Measurements from ENCODE around the gene KDR. TPM values are rescaled to one million over a fixed set of nuclear protein-coding genes. Genes with fewer than 3 reads are reported as not detected.

The KDR gene
- total and polyA plus RNA-seq, 9 of the 15 experiments (the other 6 are each of a cell fraction or from before 2014, with no cell fraction given): 0.13 TPM; not detected in 8

DNA sequence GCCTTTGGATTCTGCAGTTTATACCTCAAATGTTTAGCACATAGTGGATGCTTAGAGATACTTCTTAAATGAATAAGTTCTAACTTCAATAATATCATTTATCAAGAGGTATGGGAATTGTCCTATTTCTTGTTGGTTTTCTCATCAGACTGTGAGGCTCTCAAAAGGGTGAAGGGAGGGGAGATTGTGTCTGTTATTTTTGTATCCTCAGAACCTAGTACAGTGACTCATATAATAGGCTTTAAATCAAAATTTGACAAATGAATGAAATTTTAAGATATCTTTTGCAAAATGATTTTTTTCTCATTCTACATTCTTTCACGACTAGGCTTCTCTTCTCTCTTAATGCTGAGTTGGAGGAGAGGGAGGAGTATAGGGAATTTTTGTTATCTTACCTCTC lies 89.5 kb downstream of the KDR start:
- Histone ChIP-seq H2AFZ (ENCODE audit: low read depth, low read length) (no peak overlapping the region), H3K9me3 (replicated peaks; ENCODE audit: control insufficient read depth, insufficient read depth, low read depth, low read length) (no peaks in the 10 kb centered on the region), H3K4me3 (no peak overlapping the region), H3K79me2 (ENCODE audit: control insufficient read depth, insufficient read depth, low read length) (no peaks in the 10 kb centered on the region), H3K9me1 (ENCODE audit: control insufficient read depth, insufficient read depth, low read length) (no peaks in the 10 kb centered on the region), H3K4me1 (replicated peaks in 1 of 2; ENCODE audit: control insufficient read depth in 2 of 2, insufficient read depth in 2 of 2, low read length in 2 of 2) (peaks cover 0 to 2% of the 10 kb centered on the region in 2 experiments; a peak in 1 of 5 replicates), H3K36me3 (ENCODE audit: control insufficient read depth, insufficient read depth, low read length) (no peaks in the 10 kb centered on the region), H3K27ac (ENCODE audit: extremely low read depth, low read depth, low read length) (no peak overlapping the region), H3K27me3 (ENCODE audit: control insufficient read depth in 2 of 2, insufficient read depth in 2 of 2, low read length in 2 of 2) (peaks cover 0 to 2% of the 10 kb centered on the region in 2 experiments; a peak in 1 of 5 replicates), H4K20me1 (replicated peaks; ENCODE audit: control insufficient read depth, insufficient read depth, low read length) (no peaks in the 10 kb centered on the region), H3K4me2 (ENCODE audit: insufficient read depth, low read length) (no peak overlapping the region), H3K9ac (ENCODE audit: insufficient read depth in 1 of 2, low read depth in 2 of 2, low read length in 2 of 2) (no peak overlapping the region)
- intact Hi-C loops (cut with micrococcal nuclease) (no loop called here), in situ Hi-C loops (cut with MboI) (no loop called here)
- WGBS (ENCODE audit: insufficient coverage, low coverage, missing lambda C conversion rate): 8% methylated on average over 1 of the region's 1 CpG
- no peak for FAIRE-seq
- no peak for DNase-seq (ENCODE audit: extremely low read depth in 1 of 4, low spot score in 3 of 4)
- CTCF ChIA-PET (ENCODE audit: low intra/inter-chr PET ratio): no interaction called here
- no peak for ATAC-seq
- TF ChIP-seq U2AF2 (optimal IDR thresholded peaks at IDR 0.05; ENCODE audit: low read depth, low read length): no peak
- no peak for TF ChIP-seq GTF2F1 (IDR thresholded peaks at IDR 0.05; ENCODE audit: low read depth, low read length)
- TF ChIP-seq CBFA2T3 (IDR thresholded peaks at IDR 0.05): no peak
- TF ChIP-seq NR2C1 (IDR thresholded peaks at IDR 0.05): no peak
- TF ChIP-seq NR2C1 (tag; IDR thresholded peaks at IDR 0.05): no peak
- no peak for TF ChIP-seq MXD1 (CRISPR knock-in tag; IDR thresholded peaks at IDR 0.05; ENCODE audit: borderline replicate concordance, poor library complexity, severe bottlenecking)
- TF ChIP-seq STAT5B (CRISPR knock-in tag; IDR thresholded peaks at IDR 0.05): no peak
- TF ChIP-seq, protein P1, sequence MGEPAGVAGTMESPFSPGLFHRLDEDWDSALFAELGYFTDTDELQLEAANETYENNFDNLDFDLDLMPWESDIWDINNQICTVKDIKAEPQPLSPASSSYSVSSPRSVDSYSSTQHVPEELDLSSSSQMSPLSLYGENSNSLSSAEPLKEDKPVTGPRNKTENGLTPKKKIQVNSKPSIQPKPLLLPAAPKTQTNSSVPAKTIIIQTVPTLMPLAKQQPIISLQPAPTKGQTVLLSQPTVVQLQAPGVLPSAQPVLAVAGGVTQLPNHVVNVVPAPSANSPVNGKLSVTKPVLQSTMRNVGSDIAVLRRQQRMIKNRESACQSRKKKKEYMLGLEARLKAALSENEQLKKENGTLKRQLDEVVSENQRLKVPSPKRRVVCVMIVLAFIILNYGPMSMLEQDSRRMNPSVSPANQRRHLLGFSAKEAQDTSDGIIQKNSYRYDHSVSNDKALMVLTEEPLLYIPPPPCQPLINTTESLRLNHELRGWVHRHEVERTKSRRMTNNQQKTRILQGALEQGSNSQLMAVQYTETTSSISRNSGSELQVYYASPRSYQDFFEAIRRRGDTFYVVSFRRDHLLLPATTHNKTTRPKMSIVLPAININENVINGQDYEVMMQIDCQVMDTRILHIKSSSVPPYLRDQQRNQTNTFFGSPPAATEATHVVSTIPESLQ (CRISPR knock-in tag; IDR thresholded peaks at IDR 0.05): no peak
- no peak for TF ChIP-seq GTF2A2 (tag; IDR thresholded peaks at IDR 0.05)
- no peak for TF ChIP-seq SMARCB1 (IDR thresholded peaks at IDR 0.05; ENCODE audit: insufficient read length, low read depth)
- TF ChIP-seq RBM17 (IDR thresholded peaks at IDR 0.05; ENCODE audit: borderline replicate concordance, low read depth, low read length): no peak
- POLR2A ChIA-PET: no interaction called here
- no TSS peak for BruUV-seq (replicated peaks)
